IPS-NIHi7 (cell line): ENCODE measurements around the gene BRD1.

Experiments
- DNase-seq: peaks from one replicate; pipeline ENCODE4 v3.0.0; 2012; ENCODE audit warnings: mixed read lengths; ENCODE audit errors: extremely low spot score

The BRD1 gene

GRCh38 chr22:49827853-49828598 is at the start of gene BRD1:
BRD1 (minus strand) TSS chr22:49827873; CDS start chr22:49824317, 3,556 bp downstream.
- DNase-seq, result peak; percentile 73

- DNase-seq, result no peak
These were observed 45.7 kb upstream of the BRD1 start for GRCh38 chr22:49873228-49873940.

- no peak for DNase-seq
These were observed 44.7 kb upstream of the BRD1 start for GRCh38 chr22:49872347-49872746.

GRCh38 chr22:49871482-49871881 is 43.8 kb upstream of the BRD1 start:
- no peak for DNase-seq

- no peak for DNase-seq
These were observed 42.4 kb upstream of the BRD1 start for GRCh38 chr22:49869845-49870712.

GRCh38 chr22:49869086-49869830 is 41.6 kb upstream of the BRD1 start:
- no peak for DNase-seq

GRCh38 chr22:49867303-49868265 is 39.9 kb upstream of the BRD1 start:
- DNase-seq, result no peak

- DNase-seq, result no peak
These were observed 39.0 kb upstream of the BRD1 start for GRCh38 chr22:49866646-49867045.

- no peak for DNase-seq
These were observed 38.5 kb upstream of the BRD1 start for GRCh38 chr22:49866134-49866533.

- no peak for DNase-seq
These were observed 37.5 kb upstream of the BRD1 start for GRCh38 chr22:49865156-49865555.

- DNase-seq, result no peak
These were observed 36.3 kb upstream of the BRD1 start for GRCh38 chr22:49863931-49864330.

GRCh38 chr22:49862496-49862776 is 34.8 kb upstream of the BRD1 start:
- DNase-seq, result no peak

- no peak for DNase-seq
These were observed 34.2 kb upstream of the BRD1 start for GRCh38 chr22:49861642-49862495.

- DNase-seq, result no peak
These were observed 31.2 kb upstream of the BRD1 start for GRCh38 chr22:49858827-49859226.

- DNase-seq, result no peak
These were observed 29.3 kb upstream of the BRD1 start for GRCh38 chr22:49856766-49857618.

GRCh38 chr22:49856343-49856742 is 28.7 kb upstream of the BRD1 start:
- no peak for DNase-seq

- no peak for DNase-seq
These were observed 27.7 kb upstream of the BRD1 start for GRCh38 chr22:49855251-49855911.
